Epithelial cell of proximal tubule (primary cell): ENCODE measurements around the gene CELA2B. TPM values are rescaled to one million over a fixed set of nuclear protein-coding genes. Genes with fewer than 3 reads are reported as not detected.
"Not testable (repeated sequence)": the region's sequence is repeated elsewhere in the genome, so short reads cannot be mapped to it uniquely, and the experiment has no call there.

Source experiments
- DNase-seq: peaks from one replicate; pipeline ENCODE4 v3.0.0-alpha.2; 2011; ENCODE audit warnings: low read depth
- H3K4me3 ChIP-seq: 2 replicates; pipeline ENCODE4 v1.5.1; 2011; ENCODE audit warnings: low read depth, mild to moderate bottlenecking, low read length
- CTCF ChIP-seq: conservative IDR thresholded peaks from 2 replicates; pipeline ENCODE4 v1.5.1; 2012; ENCODE audit warnings: low read depth, mild to moderate bottlenecking, low read length
- total RNA-seq: library from RNA; depleted of rRNA; stranded (reverse); fragments of >200 nt; gene quantifications from 2 replicates; pipeline ENCODE4 v1.2.3, GENCODE V29; 2015

The CELA2B gene
- total RNA-seq, 1 donor from 2014 or later, result not detected

- H3K4me3 ChIP-seq, result no peak overlapping the region
- TF ChIP-seq CTCF, result no peak
- no peak for DNase-seq
Observed at GRCh38 chr1:15452866-15453571, 22.9 kb upstream of the CELA2B start.

- no peak for DNase-seq
- TF ChIP-seq CTCF, result no peak
- H3K4me3 ChIP-seq, result no peak overlapping the region
Observed at GRCh38 chr1:15453734-15454133, 22.2 kb upstream of the CELA2B start.

- TF ChIP-seq CTCF, result no peak
- H3K4me3 ChIP-seq, result no peak overlapping the region
- DNase-seq, result no peak
Observed at GRCh38 chr1:15454256-15454655, 21.6 kb upstream of the CELA2B start.

- no peak for TF ChIP-seq CTCF
- no peak for DNase-seq
Observed at GRCh38 chr1:15455522-15455921, 20.4 kb upstream of the CELA2B start.

GRCh38 chr1:15456313-15456954 is 19.5 kb upstream of the CELA2B start, which contains the start of gene CELA2A:
TSS of gene CELA2A (plus strand) at chr1:15456732. CDS start at chr1:15456754, 22 bp downstream.
- TF ChIP-seq CTCF, result no peak
- DNase-seq, result no peak
- H3K4me3 ChIP-seq, result no peak within 1 kb of the TSS

More at GRCh38 chr1:15455522-15455921, 20.4 kb upstream of the CELA2B start:
- no peak overlapping the region for H3K4me3 ChIP-seq

- no peak overlapping the region for H3K4me3 ChIP-seq
- DNase-seq, result no peak
- TF ChIP-seq CTCF, result no peak
Observed at GRCh38 chr1:15457585-15457984, 18.3 kb upstream of the CELA2B start.

- DNase-seq, H3K4me3 ChIP-seq: not testable (repeated sequence)
Observed at GRCh38 chr1:15458388-15458787, 17.5 kb upstream of the CELA2B start.
